GM23338 (cell line): ENCODE measurements around the gene SRR.

ENCODE experiments used
- CTCF ChIP-seq, 2 experiments: fragments of 200-600 bp in 1 of 2; sonication (generic) in 1 of 2; conservative IDR thresholded peaks; 2 replicates each; pipeline versions ENCODE4 v1.5.1 to v1.6.1; 2016 to 2017; ENCODE audit warnings: antibody characterized with exemption in 2 of 2, low read depth in 2 of 2, mild to moderate bottlenecking in 2 of 2, moderate library complexity in 1 of 2
- EZH2 ChIP-seq: fragments of 200-600 bp; sonication (generic); IDR thresholded peaks from one replicate; pipeline ENCODE4 v1.8.0; 2017; ENCODE audit warnings: antibody characterized with exemption, mild to moderate bottlenecking, low read depth; ENCODE audit not compliant: unreplicated experiment
- EZH2phosphoT487 ChIP-seq: fragments of 200-600 bp; sonication (generic); IDR thresholded peaks from one replicate; pipeline ENCODE4 v1.8.1; 2018; ENCODE audit warnings: antibody characterized with exemption; ENCODE audit not compliant: unreplicated experiment
- POLR2AphosphoS5 ChIP-seq: IDR thresholded peaks from 2 replicates; pipeline ENCODE4 v1.6.1; 2016; ENCODE audit warnings: antibody characterized with exemption, low read depth
- TF ChIP-seq, protein P1 (sequence below): IDR thresholded peaks from one replicate; pipeline ENCODE4 v1.6.1; 2018; ENCODE audit warnings: antibody characterized with exemption; ENCODE audit not compliant: unreplicated experiment

DNA sequence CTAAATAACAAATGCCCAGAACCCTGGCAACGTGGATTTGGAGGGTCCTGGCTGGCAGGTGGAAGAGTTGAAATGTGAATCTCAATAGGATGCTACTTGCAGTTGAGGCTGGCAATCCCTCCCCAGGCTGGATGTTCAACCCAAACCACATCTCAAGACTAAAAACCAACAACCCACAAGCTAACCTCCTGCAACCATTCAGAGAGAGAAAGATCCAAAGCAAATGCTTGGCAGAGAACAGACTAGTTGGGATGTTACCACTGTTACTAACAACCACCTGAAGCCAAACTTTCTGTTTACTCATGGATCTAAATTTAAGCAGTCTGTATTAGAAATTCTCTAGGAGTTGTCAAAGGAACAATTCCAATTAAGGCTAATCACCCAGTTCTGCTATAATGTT, 28.0 kb upstream of the SRR start:
- TF ChIP-seq CTCF (conservative IDR thresholded peaks at IDR 0.05; ENCODE audit: low read depth in 2 of 2) (no peak), EZH2 (no peak), POLR2AphosphoS5 (no peak), EZH2phosphoT487 (no peak)
- TF ChIP-seq, protein P1, sequence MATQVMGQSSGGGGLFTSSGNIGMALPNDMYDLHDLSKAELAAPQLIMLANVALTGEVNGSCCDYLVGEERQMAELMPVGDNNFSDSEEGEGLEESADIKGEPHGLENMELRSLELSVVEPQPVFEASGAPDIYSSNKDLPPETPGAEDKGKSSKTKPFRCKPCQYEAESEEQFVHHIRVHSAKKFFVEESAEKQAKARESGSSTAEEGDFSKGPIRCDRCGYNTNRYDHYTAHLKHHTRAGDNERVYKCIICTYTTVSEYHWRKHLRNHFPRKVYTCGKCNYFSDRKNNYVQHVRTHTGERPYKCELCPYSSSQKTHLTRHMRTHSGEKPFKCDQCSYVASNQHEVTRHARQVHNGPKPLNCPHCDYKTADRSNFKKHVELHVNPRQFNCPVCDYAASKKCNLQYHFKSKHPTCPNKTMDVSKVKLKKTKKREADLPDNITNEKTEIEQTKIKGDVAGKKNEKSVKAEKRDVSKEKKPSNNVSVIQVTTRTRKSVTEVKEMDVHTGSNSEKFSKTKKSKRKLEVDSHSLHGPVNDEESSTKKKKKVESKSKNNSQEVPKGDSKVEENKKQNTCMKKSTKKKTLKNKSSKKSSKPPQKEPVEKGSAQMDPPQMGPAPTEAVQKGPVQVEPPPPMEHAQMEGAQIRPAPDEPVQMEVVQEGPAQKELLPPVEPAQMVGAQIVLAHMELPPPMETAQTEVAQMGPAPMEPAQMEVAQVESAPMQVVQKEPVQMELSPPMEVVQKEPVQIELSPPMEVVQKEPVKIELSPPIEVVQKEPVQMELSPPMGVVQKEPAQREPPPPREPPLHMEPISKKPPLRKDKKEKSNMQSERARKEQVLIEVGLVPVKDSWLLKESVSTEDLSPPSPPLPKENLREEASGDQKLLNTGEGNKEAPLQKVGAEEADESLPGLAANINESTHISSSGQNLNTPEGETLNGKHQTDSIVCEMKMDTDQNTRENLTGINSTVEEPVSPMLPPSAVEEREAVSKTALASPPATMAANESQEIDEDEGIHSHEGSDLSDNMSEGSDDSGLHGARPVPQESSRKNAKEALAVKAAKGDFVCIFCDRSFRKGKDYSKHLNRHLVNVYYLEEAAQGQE: no peak
